PC-3 (cell line): ENCODE measurements around the gene MOK. TPM values are rescaled to one million over a fixed set of nuclear protein-coding genes. Genes with fewer than 3 reads are reported as not detected.
A peak's percentile ranks its signal among the peaks of the same experiment; 100 is the strongest.

Experiments used
- ATAC-seq: fragments of 200-7000 bp; cut with Tn5 transposase; 2 replicates; pipeline ENCODE4 v1.9.1; 2020; ENCODE audit warnings: mild to moderate bottlenecking, moderate library complexity
- BruUV-seq: library from RNA; stranded (reverse); fragments of 400-500 nt; replicated peaks from 2 replicates; lab custom pipeline; 2021; lab: Mats Ljungman, UMichigan
- CTCF ChIA-PET: fragments of 300-600 bp; sonication (Branson Sonifier 250); formaldehyde crosslinking; loops from one replicate; lab custom pipeline; 2022; ENCODE audit warnings: antibody characterized with exemption; lab: Charles Lee
- POLR2A ChIA-PET: fragments of 300-600 bp; sonication (Branson Sonifier 250); formaldehyde crosslinking; loops from one replicate; lab custom pipeline; 2022; ENCODE audit warnings: antibody characterized with exemption; ENCODE audit not compliant: unreplicated experiment; lab: Charles Lee
- DNase-seq: peaks from one replicate; pipeline ENCODE4 v3.0.0-alpha.2; 2015
- H2AFZ ChIP-seq: fragments of 300-600 bp; sonication (generic); 2 replicates; pipeline ENCODE4 v1.6.0; 2016; ENCODE audit warnings: antibody characterized with exemption, low read length
- H3F3A ChIP-seq: fragments of 300-600 bp; sonication (generic); one replicate; pipeline ENCODE4 v1.6.0; 2017; ENCODE audit warnings: antibody characterized with exemption, low read length, control low read depth, mild to moderate bottlenecking; ENCODE audit not compliant: unreplicated experiment
- H3K27ac ChIP-seq: fragments of 300-600 bp; sonication (generic); 2 replicates; pipeline ENCODE4 v1.5.1; 2016; ENCODE audit warnings: mild to moderate bottlenecking, low read length
- H3K27me3 ChIP-seq: fragments of 300-600 bp; sonication (generic); 2 replicates; pipeline ENCODE4 v1.6.1; 2016; ENCODE audit warnings: low read length, mixed read lengths
- H3K36me3 ChIP-seq: fragments of 300-600 bp; sonication (generic); 2 replicates; pipeline ENCODE4 v1.6.1; 2016; ENCODE audit warnings: low read depth, mixed run types, low read length, mixed read lengths
- H3K4me1 ChIP-seq: fragments of 300-600 bp; sonication (generic); 2 replicates; pipeline ENCODE4 v1.5.1; 2016; ENCODE audit warnings: low read length; ENCODE audit not compliant: insufficient read depth
- H3K4me2 ChIP-seq: fragments of 300-600 bp; sonication (generic); 2 replicates; pipeline ENCODE4 v1.6.0; 2016; ENCODE audit warnings: low read length
- H3K4me3 ChIP-seq: fragments of 300-600 bp; sonication (generic); 2 replicates; pipeline ENCODE4 v1.5.1; 2016; ENCODE audit warnings: mild to moderate bottlenecking, low read length, mixed read lengths
- H3K79me2 ChIP-seq: fragments of 300-600 bp; sonication (generic); 2 replicates; pipeline ENCODE4 v1.6.1; 2017; ENCODE audit warnings: low read length, mixed read lengths
- H3K9ac ChIP-seq: fragments of 300-600 bp; sonication (generic); 2 replicates; pipeline ENCODE4 v1.6.0; 2016; ENCODE audit warnings: mild to moderate bottlenecking, low read length
- H3K9me2 ChIP-seq: fragments of 300-600 bp; sonication (generic); replicated peaks from 2 replicates; pipeline ENCODE4 v1.6.1; 2016; ENCODE audit warnings: mixed run types, low read length, mixed read lengths
- H3K9me3 ChIP-seq: fragments of 300-600 bp; sonication (generic); 2 replicates; pipeline ENCODE4 v1.6.1; 2016; ENCODE audit warnings: low read length, mixed read lengths
- H4K20me1 ChIP-seq: fragments of 300-600 bp; sonication (generic); 2 replicates; pipeline ENCODE4 v1.6.1; 2016; ENCODE audit warnings: low read length, mixed read lengths
- CTCF ChIP-seq: fragments of 300-600 bp; sonication (generic); conservative IDR thresholded peaks from 2 replicates; pipeline ENCODE4 v1.5.1; 2017; ENCODE audit warnings: antibody characterized with exemption, low read depth, mild to moderate bottlenecking, low read length
- EZH2 ChIP-seq: fragments of 300-600 bp; sonication (generic); IDR thresholded peaks from one replicate; pipeline ENCODE4 v1.6.1; 2017; ENCODE audit warnings: antibody characterized with exemption, mild to moderate bottlenecking, low read length; ENCODE audit not compliant: unreplicated experiment
- EZH2phosphoT487 ChIP-seq: fragments of 300-600 bp; sonication (generic); IDR thresholded peaks from 2 replicates; pipeline ENCODE4 v1.6.1; 2018; ENCODE audit warnings: mild to moderate bottlenecking, antibody characterized with exemption, low read length, borderline replicate concordance
- intact Hi-C: fragments of 100-400 bp; cut with micrococcal nuclease; formaldehyde crosslinking; loops from 2 replicates; pipeline ENCODE4 v1.9.0; 2023
- total RNA-seq: library from RNA; depleted of rRNA; stranded (reverse); fragments of >200 nt; gene quantifications from 2 replicates; pipeline ENCODE4 v1.2.3, GENCODE V29; 2014

The MOK gene
- total RNA-seq, 1 experiment from 2014 or later = 108 TPM

- no peaks in the 10 kb centered on the region for H3K9me2 ChIP-seq
- H3K4me1 ChIP-seq = peaks cover 56% of the 10 kb centered on the region
- H3K79me2 ChIP-seq = peaks cover 33% of the 10 kb centered on the region
- no peaks in the 10 kb centered on the region for H3K36me3 ChIP-seq
- ChIA-PET POLR2A (no interaction called here), CTCF (interaction anchor here (0.6 kb wide), 1 partner anchor 87 kb away, joined by 4 read pairs; no protein-coding TSS in a partner anchor)
- no peaks in the 10 kb centered on the region for H3F3A ChIP-seq
- intact Hi-C loops = loop anchor here (5.0 to 10.0 kb wide), 5 partner anchors 94 to 344 kb away; partner anchors contain the start of gene WDR20
- no peaks in the 10 kb centered on the region for H3K9me3 ChIP-seq
- DNase-seq (peak; percentile 35), ATAC-seq (no peak)
- peak overlapping the region; percentile 32 for H3K27ac ChIP-seq
- peak overlapping the region; percentile 57 for H3K4me3 ChIP-seq
- H3K4me2 ChIP-seq = peak overlapping the region; percentile 82
- no peaks in the 10 kb centered on the region for H3K27me3 ChIP-seq
- H2AFZ ChIP-seq = peak overlapping the region; percentile 73
- BruUV-seq = no TSS peak
- no peaks in the 10 kb centered on the region for H4K20me1 ChIP-seq
- TF ChIP-seq EZH2 (no peak), CTCF (no peak), EZH2phosphoT487 (no peak)
- H3K9ac ChIP-seq = peak overlapping the region; percentile 35
These were observed 11.4 kb upstream of the MOK start for GRCh38 chr14:102316338-102316742.

DNA sequence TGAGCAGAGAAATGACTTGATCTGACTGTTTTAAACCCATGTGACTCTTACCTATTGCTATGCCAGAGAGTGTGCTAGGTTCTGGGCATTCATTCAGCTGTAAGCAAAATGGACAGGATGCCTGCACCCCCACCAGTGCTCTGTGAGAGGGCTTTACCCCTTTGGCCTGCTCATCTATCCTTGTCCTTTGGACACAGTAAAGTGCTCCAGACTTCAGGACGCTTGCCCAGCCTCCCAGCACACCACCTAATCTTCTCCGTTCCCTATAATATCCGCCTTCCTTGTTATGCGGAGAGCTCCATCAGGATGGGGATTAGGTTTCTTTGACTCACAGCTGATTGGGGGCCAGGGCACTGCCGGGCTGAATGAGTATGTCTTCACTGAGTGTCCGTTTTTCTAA is 10.2 kb upstream of the MOK start:
- intact Hi-C loops = loop anchor here (5.0 to 10.0 kb wide), 5 partner anchors 93 to 343 kb away; partner anchors contain the start of gene WDR20
- ATAC-seq = no peak

More for the DNA sequence above, 10.2 kb upstream of the MOK start:
- TF ChIP-seq CTCF = no peak
- no peak for TF ChIP-seq EZH2
- TF ChIP-seq EZH2phosphoT487 = no peak
- Histone ChIP-seq H3K4me2 (peak overlapping the region; percentile 91), H3K9me3 (no peaks in the 10 kb centered on the region), H3K36me3 (no peaks in the 10 kb centered on the region), H3K4me1 (peaks cover 48% of the 10 kb centered on the region), H3K79me2 (peaks cover 21% of the 10 kb centered on the region), H3K9me2 (no peaks in the 10 kb centered on the region), H3K27ac (peak overlapping the region; percentile 57), H4K20me1 (no peaks in the 10 kb centered on the region), H2AFZ (no peak overlapping the region), H3F3A (no peaks in the 10 kb centered on the region), H3K4me3 (no peak overlapping the region), H3K27me3 (no peaks in the 10 kb centered on the region), H3K9ac (peak overlapping the region; percentile 73; the same call in 1 of the 2 replicates)
- BruUV-seq = no TSS peak
- POLR2A ChIA-PET = interaction anchor here (0.6 kb wide), 2 partner anchors 101 to 217 kb away, joined by 5 to 24 read pairs; no protein-coding TSS in a partner anchor
- DNase-seq = peak; percentile 20
- CTCF ChIA-PET = interaction anchor here (0.6 to 1.5 kb wide), 3 partner anchors 10 to 128 kb away, joined by 3 to 9 read pairs (median 5); partner anchors contain the start of gene MOK
